NCI-H1417 treated with DMSO at 0.1 percent for 48 hours (cell line): ENCODE data around the gene APBA1.

ENCODE experiments used
- DNase-seq: peaks from one replicate; lab custom pipeline; 2025; lab: John Stamatoyannopoulos, UW

Gene APBA1

GRCh38 chr9:69472101-69472620 is 200.0 kb downstream of the APBA1 start:
- DNase-seq, result no peak

- no peak for DNase-seq
Measured at GRCh38 chr9:69471433-69471832, 200.7 kb downstream of the APBA1 start.

GRCh38 chr9:69470186-69470977 is 201.8 kb downstream of the APBA1 start:
- DNase-seq, result no peak

- DNase-seq, result no peak
Measured at GRCh38 chr9:69469136-69469535, 203.0 kb downstream of the APBA1 start.

GRCh38 chr9:69468380-69468779 is 203.8 kb downstream of the APBA1 start:
- no peak for DNase-seq

GRCh38 chr9:69466151-69466550 is 206.0 kb downstream of the APBA1 start:
- DNase-seq, result no peak

- no peak for DNase-seq
Measured at GRCh38 chr9:69465473-69465872, 206.7 kb downstream of the APBA1 start.

GRCh38 chr9:69463497-69464068 is 208.6 kb downstream of the APBA1 start:
- no peak for DNase-seq

- no peak for DNase-seq
Measured at GRCh38 chr9:69462394-69462793, 209.8 kb downstream of the APBA1 start.

GRCh38 chr9:69461103-69461887 is 210.9 kb downstream of the APBA1 start:
- DNase-seq, result no peak

GRCh38 chr9:69460012-69460411 is 212.2 kb downstream of the APBA1 start:
- no peak for DNase-seq

- DNase-seq, result no peak
Measured at GRCh38 chr9:69458176-69458575, 214.0 kb downstream of the APBA1 start.

GRCh38 chr9:69456201-69456600 is 216.0 kb downstream of the APBA1 start:
- DNase-seq, result no peak

- DNase-seq, result no peak
Measured at GRCh38 chr9:69455311-69455710, 216.9 kb downstream of the APBA1 start.

- no peak for DNase-seq
Measured at GRCh38 chr9:69454321-69454720, 217.8 kb downstream of the APBA1 start.

GRCh38 chr9:69453746-69454145 is 218.4 kb downstream of the APBA1 start:
- no peak for DNase-seq

- no peak for DNase-seq
Measured at GRCh38 chr9:69452110-69452782, 219.9 kb downstream of the APBA1 start.

GRCh38 chr9:69446496-69446895 is 225.7 kb downstream of the APBA1 start:
- DNase-seq, result no peak

- DNase-seq, result no peak
Measured at GRCh38 chr9:69445251-69445650, 226.9 kb downstream of the APBA1 start.

- DNase-seq, result no peak
Measured at GRCh38 chr9:69444791-69445190, 227.4 kb downstream of the APBA1 start.

GRCh38 chr9:69444021-69444420 is 228.2 kb downstream of the APBA1 start:
- no peak for DNase-seq

- peak; percentile 92 for DNase-seq
Measured at GRCh38 chr9:69443178-69443577, 229.0 kb downstream of the APBA1 start.
